ENCODE data around the gene CPZ. TPM values are rescaled to one million over a fixed set of nuclear protein-coding genes. Genes with fewer than 3 reads are reported as not detected.

CPZ gene
- total RNA-seq, 1 donor from 2014 or later: not detected

DNA sequence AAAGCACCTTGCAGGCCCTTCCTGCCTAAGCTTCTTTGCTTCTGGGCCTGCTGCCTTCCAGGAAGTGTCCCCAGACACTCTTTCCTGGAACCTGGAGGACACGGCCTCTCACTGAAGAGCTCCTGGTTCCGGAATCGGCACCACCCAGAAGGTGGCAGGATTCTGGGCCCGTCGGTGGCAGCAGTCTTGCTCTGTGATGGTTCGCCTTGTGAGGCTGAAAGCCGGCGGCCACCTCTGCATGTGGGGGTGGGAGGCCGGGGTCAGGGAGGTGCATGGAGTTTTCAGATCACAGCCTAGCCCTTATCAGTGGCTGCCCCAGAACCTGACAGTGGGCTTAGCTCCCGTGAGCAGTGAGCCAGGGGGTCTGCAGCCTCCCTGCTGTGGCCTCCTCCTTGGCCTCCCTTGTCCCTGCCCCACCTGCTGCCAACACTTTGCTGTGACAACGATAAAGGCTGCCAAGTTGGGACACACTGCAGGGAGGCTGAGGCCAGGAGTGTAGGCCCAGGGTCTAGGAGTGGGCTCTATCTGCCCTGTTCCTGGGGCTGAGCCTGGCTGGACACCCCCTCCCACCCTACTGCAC lies 43.1 kb upstream of the CPZ start:
- TF ChIP-seq EZH2 (IDR thresholded peaks at IDR 0.05) (no peak), EZH2phosphoT487 (IDR thresholded peaks at IDR 0.05) (no peak)
- TF ChIP-seq, protein P1, sequence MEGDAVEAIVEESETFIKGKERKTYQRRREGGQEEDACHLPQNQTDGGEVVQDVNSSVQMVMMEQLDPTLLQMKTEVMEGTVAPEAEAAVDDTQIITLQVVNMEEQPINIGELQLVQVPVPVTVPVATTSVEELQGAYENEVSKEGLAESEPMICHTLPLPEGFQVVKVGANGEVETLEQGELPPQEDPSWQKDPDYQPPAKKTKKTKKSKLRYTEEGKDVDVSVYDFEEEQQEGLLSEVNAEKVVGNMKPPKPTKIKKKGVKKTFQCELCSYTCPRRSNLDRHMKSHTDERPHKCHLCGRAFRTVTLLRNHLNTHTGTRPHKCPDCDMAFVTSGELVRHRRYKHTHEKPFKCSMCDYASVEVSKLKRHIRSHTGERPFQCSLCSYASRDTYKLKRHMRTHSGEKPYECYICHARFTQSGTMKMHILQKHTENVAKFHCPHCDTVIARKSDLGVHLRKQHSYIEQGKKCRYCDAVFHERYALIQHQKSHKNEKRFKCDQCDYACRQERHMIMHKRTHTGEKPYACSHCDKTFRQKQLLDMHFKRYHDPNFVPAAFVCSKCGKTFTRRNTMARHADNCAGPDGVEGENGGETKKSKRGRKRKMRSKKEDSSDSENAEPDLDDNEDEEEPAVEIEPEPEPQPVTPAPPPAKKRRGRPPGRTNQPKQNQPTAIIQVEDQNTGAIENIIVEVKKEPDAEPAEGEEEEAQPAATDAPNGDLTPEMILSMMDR (IDR thresholded peaks at IDR 0.05): no peak
- H3K27ac Mint-ChIP-seq: no peak overlapping the region
- Histone ChIP-seq H2AFZ (replicated peaks) (no peak overlapping the region), H3K27me3 (no peaks in the 10 kb centered on the region), H3F3A (ENCODE audit: low read depth) (no peaks in the 10 kb centered on the region), H3K4me3 (no peak overlapping the region), H3K4me2 (no peak overlapping the region), H3K9ac (no peak overlapping the region), H3K27ac (no peak overlapping the region), H3K36me3 (no peaks in the 10 kb centered on the region), H3K4me1 (peaks cover 5% of the 10 kb centered on the region), H3K9me3 (ENCODE audit: low read depth) (no peaks in the 10 kb centered on the region), H4K20me1 (ENCODE audit: low read depth) (no peaks in the 10 kb centered on the region), H3K79me2 (ENCODE audit: low read depth) (no peaks in the 10 kb centered on the region)
- no peak overlapping the region for H3K4me3 Mint-ChIP-seq
- no peaks in the 10 kb centered on the region for H3K4me1 Mint-ChIP-seq
- no peak for DNase-seq (ENCODE audit: low spot score)
- no peaks in the 10 kb centered on the region for H3K36me3 Mint-ChIP-seq
- peaks cover 20% of the 10 kb centered on the region for H3K27me3 Mint-ChIP-seq (ENCODE audit: insufficient read depth, low read depth)
- no peaks in the 10 kb centered on the region for H3K9me3 Mint-ChIP-seq

DNA sequence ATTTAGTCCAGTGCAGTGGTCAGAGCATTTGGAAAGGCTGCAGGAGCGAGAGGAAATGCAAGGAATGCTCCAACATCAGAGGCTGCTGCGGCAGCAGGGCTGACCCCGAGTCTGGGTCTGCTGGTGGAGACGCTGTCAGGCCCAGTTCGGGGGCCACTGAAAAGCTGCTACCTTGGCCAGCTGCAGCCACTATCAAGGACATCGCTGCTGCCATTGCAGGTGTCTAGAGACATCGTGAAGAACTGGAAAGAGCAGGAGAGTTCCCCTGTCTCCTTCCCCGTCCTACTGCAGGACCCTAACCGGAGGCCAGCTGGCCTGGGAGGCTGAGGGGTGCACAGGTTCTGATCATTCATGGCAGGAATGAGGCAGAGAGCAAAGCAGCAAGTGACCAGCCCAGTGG lies 41.9 kb upstream of the CPZ start:
- no peaks in the 10 kb centered on the region for H3K4me1 Mint-ChIP-seq
- no peaks in the 10 kb centered on the region for H3K27me3 ChIP-seq
- no peaks in the 10 kb centered on the region for H3K36me3 ChIP-seq
- no peak overlapping the region for H3K9ac ChIP-seq
- H3K4me1 ChIP-seq: peaks cover 6% of the 10 kb centered on the region
- no peak overlapping the region for H2AFZ ChIP-seq (replicated peaks)
- DNase-seq (ENCODE audit: low spot score): no peak
- H3K79me2 ChIP-seq (ENCODE audit: low read depth): no peaks in the 10 kb centered on the region
- no peak overlapping the region for H3K27ac ChIP-seq
- H3K9me3 Mint-ChIP-seq: no peaks in the 10 kb centered on the region
- no peaks in the 10 kb centered on the region for H3F3A ChIP-seq (ENCODE audit: low read depth)
- TF ChIP-seq EZH2 (IDR thresholded peaks at IDR 0.05) (no peak), EZH2phosphoT487 (IDR thresholded peaks at IDR 0.05) (no peak)
- TF ChIP-seq, protein P1 (IDR thresholded peaks at IDR 0.05): no peak
- peaks cover 13% of the 10 kb centered on the region for H3K27me3 Mint-ChIP-seq (ENCODE audit: insufficient read depth, low read depth)
- no peaks in the 10 kb centered on the region for H4K20me1 ChIP-seq (ENCODE audit: low read depth)
- H3K4me3 Mint-ChIP-seq: no peak overlapping the region
- no peak overlapping the region for H3K4me3 ChIP-seq
- no peaks in the 10 kb centered on the region for H3K36me3 Mint-ChIP-seq
- H3K9me3 ChIP-seq (ENCODE audit: low read depth): no peaks in the 10 kb centered on the region
- no peak overlapping the region for H3K4me2 ChIP-seq
- no peak overlapping the region for H3K27ac Mint-ChIP-seq

DNA sequence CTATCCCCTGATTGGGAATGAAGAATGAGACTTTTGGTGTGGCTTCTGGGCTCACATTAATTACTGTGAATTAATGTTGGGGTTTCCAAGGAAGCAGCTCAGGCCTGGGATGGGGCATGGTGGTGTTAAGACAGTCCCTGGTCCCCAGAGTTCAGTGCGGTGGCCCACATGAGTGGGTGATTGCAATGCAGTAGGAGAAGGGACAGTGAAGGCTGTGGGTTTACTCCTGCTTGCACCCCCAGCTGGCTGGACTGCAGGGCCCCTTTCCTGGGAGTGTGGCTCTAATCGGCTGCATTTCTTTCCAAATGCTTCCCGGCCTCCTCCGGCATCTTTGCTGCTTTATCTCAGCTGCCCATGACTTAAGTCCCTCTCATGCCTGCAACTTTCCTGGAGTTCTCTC lies 40.5 kb upstream of the CPZ start:
- H3K9me3 Mint-ChIP-seq: no peaks in the 10 kb centered on the region

More for the DNA sequence above, 40.5 kb upstream of the CPZ start:
- Histone ChIP-seq H2AFZ (replicated peaks) (no peak overlapping the region), H3F3A (ENCODE audit: low read depth) (no peaks in the 10 kb centered on the region), H3K79me2 (ENCODE audit: low read depth) (no peaks in the 10 kb centered on the region), H3K36me3 (no peaks in the 10 kb centered on the region), H3K27me3 (no peaks in the 10 kb centered on the region), H3K9me3 (ENCODE audit: low read depth) (no peaks in the 10 kb centered on the region), H4K20me1 (ENCODE audit: low read depth) (no peaks in the 10 kb centered on the region), H3K9ac (no peak overlapping the region), H3K4me2 (no peak overlapping the region), H3K4me3 (no peak overlapping the region), H3K4me1 (peaks cover 6% of the 10 kb centered on the region), H3K27ac (no peak overlapping the region)
- Mint-ChIP-seq H3K4me1 (no peaks in the 10 kb centered on the region), H3K36me3 (no peaks in the 10 kb centered on the region), H3K27ac (no peak overlapping the region), H3K4me3 (no peak overlapping the region), H3K27me3 (ENCODE audit: insufficient read depth, low read depth) (peaks cover 10% of the 10 kb centered on the region)
- TF ChIP-seq EZH2phosphoT487 (IDR thresholded peaks at IDR 0.05) (no peak), EZH2 (IDR thresholded peaks at IDR 0.05) (no peak)
- TF ChIP-seq, protein P1 (IDR thresholded peaks at IDR 0.05): no peak
- no peak for DNase-seq (ENCODE audit: low spot score)
